IPS-20b (cell line): ENCODE data around the gene DHRS7B.
"Not testable (repeated sequence)": the region's sequence is repeated elsewhere in the genome, so short reads cannot be mapped to it uniquely, and the experiment has no call there.

Experiments used
- H3K27ac ChIP-seq: one replicate; pipeline ENCODE4 v1.5.1; 2013; ENCODE audit warnings: low read length
- H3K27me3 ChIP-seq: 2 replicates; pipeline ENCODE4 v1.6.1; 2013; ENCODE audit warnings: mild to moderate bottlenecking, low read length, inconsistent platforms; ENCODE audit not compliant: insufficient read depth
- H3K36me3 ChIP-seq: 2 replicates; pipeline ENCODE4 v1.6.1; 2013; ENCODE audit warnings: low read depth, mild to moderate bottlenecking, inconsistent platforms, low read length, moderate library complexity; ENCODE audit not compliant: insufficient read depth
- H3K4me1 ChIP-seq: 2 replicates; pipeline ENCODE4 v1.6.1; 2013; ENCODE audit warnings: mild to moderate bottlenecking, control low read depth, inconsistent platforms, low read length, moderate library complexity; ENCODE audit not compliant: insufficient read depth
- H3K4me3 ChIP-seq: 2 replicates; pipeline ENCODE4 v1.5.1; 2013; ENCODE audit warnings: mild to moderate bottlenecking, low read length, inconsistent platforms
- H3K9ac ChIP-seq: 2 replicates; pipeline ENCODE4 v1.6.1; 2013; ENCODE audit warnings: low read depth, mild to moderate bottlenecking, inconsistent platforms, low read length, moderate library complexity
- H3K9me3 ChIP-seq: 2 replicates; pipeline ENCODE4 v1.6.1; 2013; ENCODE audit warnings: mild to moderate bottlenecking, low read depth, low read length, inconsistent platforms; ENCODE audit not compliant: insufficient read depth

The DHRS7B gene

DNA sequence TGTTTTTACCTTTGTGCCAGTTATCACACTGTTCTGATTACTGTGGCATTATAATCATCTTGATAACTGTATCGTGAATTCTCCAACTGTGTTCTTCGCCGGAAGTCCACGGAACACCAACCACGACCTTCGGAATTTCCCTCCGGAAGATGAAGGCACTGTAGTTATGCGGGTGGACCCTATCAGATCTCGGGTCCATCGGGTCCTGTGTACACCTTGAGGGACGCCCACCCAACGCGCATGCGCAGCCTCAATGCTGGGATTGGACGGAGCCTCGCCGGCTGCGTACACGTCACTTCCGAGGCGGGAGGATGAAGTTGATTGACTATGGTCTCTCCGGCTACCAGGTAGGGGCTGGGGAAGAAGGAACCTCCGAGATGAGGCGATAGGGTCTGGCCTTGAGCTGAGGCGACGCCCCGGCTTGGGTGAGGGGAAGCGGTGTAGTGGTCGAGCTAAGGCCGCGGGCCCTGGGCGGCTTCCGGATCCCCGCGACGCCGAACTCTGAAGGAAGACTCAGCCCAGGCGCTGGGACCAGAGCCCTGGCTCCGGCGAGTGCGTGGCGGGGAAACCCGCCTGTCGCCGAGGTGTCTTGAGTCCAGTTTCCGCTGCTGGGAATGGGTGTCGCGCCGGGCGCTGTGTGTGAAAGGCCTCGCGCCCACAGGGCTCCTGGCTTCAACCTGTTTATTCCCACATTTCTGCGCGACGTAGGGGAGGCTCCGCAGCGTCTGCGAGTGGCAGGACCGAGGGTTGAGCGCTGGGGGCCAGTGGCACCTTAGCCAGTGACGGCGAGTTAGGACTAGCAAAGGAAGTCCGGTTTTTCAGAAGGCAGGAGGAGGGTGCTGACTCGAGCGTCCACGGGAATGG lies at the start of gene DHRS7B:
TSS of gene DHRS7B (plus strand) at position 320 of the 864 bp plus-strand sequence. CDS start at position 328, 8 bp downstream.
- H3K36me3 ChIP-seq = no peaks in the 10 kb centered on the region
- peak within 1 kb of the TSS; percentile 80 for H3K9ac ChIP-seq
- no peaks in the 10 kb centered on the region for H3K9me3 ChIP-seq
- H3K27me3 ChIP-seq = no peaks in the 10 kb centered on the region
- H3K4me1 ChIP-seq = peaks cover 6% of the 10 kb centered on the region; the same call in 1 of the 2 replicates
- peak within 1 kb of the TSS; percentile 52 for H3K27ac ChIP-seq
- H3K4me3 ChIP-seq = peak within 1 kb of the TSS; percentile 94

DNA sequence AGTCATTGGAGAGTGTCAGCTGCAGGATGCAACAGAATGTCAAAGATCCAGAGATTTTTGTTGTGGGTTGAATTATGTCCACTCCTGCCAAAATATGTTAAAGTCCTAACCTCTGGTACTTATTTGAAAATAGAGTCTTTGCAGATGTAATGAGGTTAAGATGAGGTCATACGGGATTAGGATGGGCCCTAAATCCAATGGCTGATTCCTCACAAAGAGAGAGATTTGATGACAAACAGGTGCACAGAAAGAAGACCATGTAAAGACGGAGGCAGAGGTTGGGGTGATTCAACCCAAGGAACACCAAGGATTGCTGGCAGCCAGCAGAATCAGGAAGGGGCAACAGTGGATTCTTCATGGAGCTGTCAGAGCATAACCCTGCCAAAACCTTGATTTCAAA lies 49.5 kb upstream of the DHRS7B start:
- no peak overlapping the region for H3K27ac ChIP-seq
- H3K4me1 ChIP-seq = peaks cover 4% of the 10 kb centered on the region; the same call in 1 of the 2 replicates
- H3K9ac ChIP-seq = no peak overlapping the region
- no peaks in the 10 kb centered on the region for H3K36me3 ChIP-seq
- H3K9me3 ChIP-seq = 0 out of 2 replicates have a peak, but pooled peaks cover 4% of the 10 kb centered on the region
- no peaks in the 10 kb centered on the region for H3K27me3 ChIP-seq
- H3K4me3 ChIP-seq = no peak overlapping the region

GRCh38 chr17:21078016-21078780 lies 48.6 kb upstream of the DHRS7B start:
- Histone ChIP-seq H3K4me1 (peaks cover 4% of the 10 kb centered on the region; the same call in 1 of the 2 replicates), H3K27ac (no peak overlapping the region), H3K36me3 (no peaks in the 10 kb centered on the region), H3K9me3 (peaks cover 7% of the 10 kb centered on the region; the same call in 1 of the 2 replicates), H3K27me3 (no peaks in the 10 kb centered on the region), H3K9ac (no peak overlapping the region), H3K4me3 (no peak overlapping the region)

- Histone ChIP-seq H3K4me3 (no peak overlapping the region), H3K36me3 (no peaks in the 10 kb centered on the region), H3K27me3 (no peaks in the 10 kb centered on the region), H3K9ac (no peak overlapping the region), H3K27ac (no peak overlapping the region), H3K4me1 (peaks cover 4% of the 10 kb centered on the region; the same call in 1 of the 2 replicates), H3K9me3 (peaks cover 7% of the 10 kb centered on the region; the same call in 1 of the 2 replicates)
Measured at GRCh38 chr17:21079196-21079595, 47.6 kb upstream of the DHRS7B start.

- no peak overlapping the region for H3K27ac ChIP-seq
- H3K4me3 ChIP-seq = no peak overlapping the region
- H3K9me3 ChIP-seq = peaks cover 7% of the 10 kb centered on the region; the same call in 1 of the 2 replicates
- peaks cover 4% of the 10 kb centered on the region; the same call in 1 of the 2 replicates for H3K4me1 ChIP-seq
- H3K9ac ChIP-seq = no peak overlapping the region
- H3K36me3 ChIP-seq = no peaks in the 10 kb centered on the region
- H3K27me3 ChIP-seq = no peaks in the 10 kb centered on the region
Measured at GRCh38 chr17:21082001-21082436, 44.7 kb upstream of the DHRS7B start.

- not testable (repeated sequence) for H3K27ac ChIP-seq, H3K9ac ChIP-seq, H3K27me3 ChIP-seq, H3K36me3 ChIP-seq, H3K4me3 ChIP-seq, H3K9me3 ChIP-seq, H3K4me1 ChIP-seq
Measured at GRCh38 chr17:21085280-21085679, 41.5 kb upstream of the DHRS7B start.

GRCh38 chr17:21085707-21086106 lies 41.1 kb upstream of the DHRS7B start:
- Histone ChIP-seq H3K27me3 (no peaks in the 10 kb centered on the region), H3K27ac (no peak overlapping the region), H3K4me1 (no peaks in the 10 kb centered on the region), H3K9me3 (peaks cover 7% of the 10 kb centered on the region; the same call in 1 of the 2 replicates), H3K4me3 (no peak overlapping the region), H3K36me3 (no peaks in the 10 kb centered on the region), H3K9ac (no peak overlapping the region)

- H3K27ac ChIP-seq = no peak overlapping the region
Measured at GRCh38 chr17:21089145-21089544, 37.6 kb upstream of the DHRS7B start.

GRCh38 chr17:21089933-21090901 lies 36.5 kb upstream of the DHRS7B start:
- Histone ChIP-seq H3K27ac (no peak overlapping the region), H3K27me3 (no peaks in the 10 kb centered on the region), H3K36me3 (no peaks in the 10 kb centered on the region), H3K4me3 (no peak overlapping the region), H3K9me3 (no peaks in the 10 kb centered on the region), H3K9ac (no peak overlapping the region), H3K4me1 (no peaks in the 10 kb centered on the region)

More at GRCh38 chr17:21089145-21089544, 37.6 kb upstream of the DHRS7B start:
- no peak overlapping the region for H3K9ac ChIP-seq
- H3K4me1 ChIP-seq = no peaks in the 10 kb centered on the region
- H3K9me3 ChIP-seq = no peaks in the 10 kb centered on the region
- H3K27me3 ChIP-seq = no peaks in the 10 kb centered on the region
- H3K36me3 ChIP-seq = no peaks in the 10 kb centered on the region
- H3K4me3 ChIP-seq = no peak overlapping the region

GRCh38 chr17:21090902-21091618 lies 35.7 kb upstream of the DHRS7B start:
- no peaks in the 10 kb centered on the region for H3K36me3 ChIP-seq
- no peaks in the 10 kb centered on the region for H3K4me1 ChIP-seq
- H3K9ac ChIP-seq = no peak overlapping the region
- H3K27ac ChIP-seq = no peak overlapping the region
- no peaks in the 10 kb centered on the region for H3K27me3 ChIP-seq
- H3K9me3 ChIP-seq = no peaks in the 10 kb centered on the region
- no peak overlapping the region for H3K4me3 ChIP-seq
